Adrenal gland (tissue), 5 donors: ENCODE data around the gene OR4X2.
"Not testable (repeated sequence)": the region's sequence is repeated elsewhere in the genome, so short reads cannot be mapped to it uniquely, and the experiment has no call there.

Experiments
- CTCF ChIP-seq, 6 experiments: fragments of 450-650 bp in 4 of 6; fragments of 200-600 bp in 2 of 6; sonication (generic) in 1 of 6; IDR thresholded peaks; 1 replicate in 5 of 6; 2 replicates in 1 of 6; pipeline versions ENCODE4 v1.5.1 to v1.8.0; 2016 to 2021; ENCODE audit warnings: antibody characterized with exemption in 6 of 6, mild to moderate bottlenecking in 2 of 6, moderate library complexity in 1 of 6
- POLR2A ChIP-seq, 2 donors: fragments of 450-650 bp; IDR thresholded peaks; one replicate each; pipeline ENCODE4 v1.6.1; 2017; ENCODE audit warnings: antibody characterized with exemption in 2 of 2, mild to moderate bottlenecking in 2 of 2, moderate library complexity in 1 of 2
- donor health status: DM: no; HTN: no; CAD: no.

- not testable (repeated sequence) for TF ChIP-seq POLR2A, CTCF (IDR thresholded peaks at IDR 0.05)
Observed at GRCh38 chr11:48230057-48230456, 14.8 kb upstream of the OR4X2 start.
